Adrenal gland (tissue), 5 donors: ENCODE measurements around the gene PYCR2.

ENCODE experiments used
- POLR2A ChIP-seq, 2 donors: fragments of 450-650 bp; IDR thresholded peaks; one replicate each; pipeline ENCODE4 v1.6.1; 2017; ENCODE audit warnings: antibody characterized with exemption in 2 of 2, mild to moderate bottlenecking in 2 of 2, moderate library complexity in 1 of 2
- TF ChIP-seq, protein P1 (sequence below), 6 experiments: fragments of 450-650 bp in 4 of 6; fragments of 200-600 bp in 2 of 6; sonication (generic) in 1 of 6; IDR thresholded peaks; 1 replicate in 5 of 6; 2 replicates in 1 of 6; pipeline versions ENCODE4 v1.5.1 to v1.8.0; 2016 to 2021; ENCODE audit warnings: antibody characterized with exemption in 6 of 6, mild to moderate bottlenecking in 2 of 6, moderate library complexity in 1 of 6
- donor health status: DM: no; HTN: no; CAD: no.

- no peak for TF ChIP-seq POLR2A (IDR thresholded peaks at IDR 0.05)
- TF ChIP-seq, protein P1, sequence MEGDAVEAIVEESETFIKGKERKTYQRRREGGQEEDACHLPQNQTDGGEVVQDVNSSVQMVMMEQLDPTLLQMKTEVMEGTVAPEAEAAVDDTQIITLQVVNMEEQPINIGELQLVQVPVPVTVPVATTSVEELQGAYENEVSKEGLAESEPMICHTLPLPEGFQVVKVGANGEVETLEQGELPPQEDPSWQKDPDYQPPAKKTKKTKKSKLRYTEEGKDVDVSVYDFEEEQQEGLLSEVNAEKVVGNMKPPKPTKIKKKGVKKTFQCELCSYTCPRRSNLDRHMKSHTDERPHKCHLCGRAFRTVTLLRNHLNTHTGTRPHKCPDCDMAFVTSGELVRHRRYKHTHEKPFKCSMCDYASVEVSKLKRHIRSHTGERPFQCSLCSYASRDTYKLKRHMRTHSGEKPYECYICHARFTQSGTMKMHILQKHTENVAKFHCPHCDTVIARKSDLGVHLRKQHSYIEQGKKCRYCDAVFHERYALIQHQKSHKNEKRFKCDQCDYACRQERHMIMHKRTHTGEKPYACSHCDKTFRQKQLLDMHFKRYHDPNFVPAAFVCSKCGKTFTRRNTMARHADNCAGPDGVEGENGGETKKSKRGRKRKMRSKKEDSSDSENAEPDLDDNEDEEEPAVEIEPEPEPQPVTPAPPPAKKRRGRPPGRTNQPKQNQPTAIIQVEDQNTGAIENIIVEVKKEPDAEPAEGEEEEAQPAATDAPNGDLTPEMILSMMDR (IDR thresholded peaks at IDR 0.05), result no peak
These were observed 26.2 kb downstream of the PYCR2 start for GRCh38 chr1:225897595-225898514.
